ENCODE data around the gene NCKAP5.

DNA sequence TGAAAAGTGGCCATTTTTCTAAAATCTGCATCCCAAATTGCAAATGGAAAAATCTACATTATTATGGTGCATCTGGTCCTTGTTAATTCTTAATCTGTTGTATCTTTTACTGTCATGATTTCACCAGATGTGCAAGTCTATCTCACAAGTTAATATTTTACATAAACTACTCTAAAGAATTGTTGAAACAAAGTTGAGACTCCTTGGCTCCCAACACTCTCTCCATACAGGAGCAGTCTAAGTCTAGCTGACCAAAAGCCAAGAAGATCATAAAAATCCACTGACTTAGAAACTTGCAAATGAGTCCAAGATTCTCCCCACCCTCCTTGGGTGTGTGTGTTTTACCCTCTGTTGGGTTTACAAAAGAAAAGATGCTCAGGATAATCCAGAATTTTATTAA is 85.1 kb downstream of the NCKAP5 start:
- TF ChIP-seq CTCF (IDR thresholded peaks at IDR 0.05) (no peak), EZH2 (IDR thresholded peaks at IDR 0.05; ENCODE audit: borderline replicate concordance, insufficient read depth, low read depth, low read length, poor library complexity, severe bottlenecking) (no peak)
